ENCODE results near the gene DTNB.

DTNB gene

DNA sequence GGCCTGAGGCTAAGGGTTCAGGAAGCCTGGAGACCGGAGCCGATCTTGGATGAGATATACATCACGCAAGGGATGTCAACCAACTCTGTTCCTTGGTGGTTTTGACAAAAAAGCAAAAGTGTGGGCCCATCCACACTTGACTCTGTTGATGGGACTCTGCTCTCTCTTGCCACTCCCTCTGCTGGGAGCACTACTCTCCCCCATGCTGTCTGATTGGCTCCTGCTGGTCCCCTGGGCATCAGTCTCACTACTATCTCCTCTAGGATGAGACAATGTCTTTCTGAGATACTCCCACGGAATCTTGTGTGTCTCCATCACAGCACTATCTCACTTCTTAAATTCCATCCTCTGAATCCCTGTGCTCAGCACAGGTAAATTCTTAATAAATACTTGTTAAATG is 274.8 kb downstream of the DTNB start:
- DNase-seq (ENCODE audit: low read depth in 1 of 2, low spot score in 1 of 2), result no peak

DNA sequence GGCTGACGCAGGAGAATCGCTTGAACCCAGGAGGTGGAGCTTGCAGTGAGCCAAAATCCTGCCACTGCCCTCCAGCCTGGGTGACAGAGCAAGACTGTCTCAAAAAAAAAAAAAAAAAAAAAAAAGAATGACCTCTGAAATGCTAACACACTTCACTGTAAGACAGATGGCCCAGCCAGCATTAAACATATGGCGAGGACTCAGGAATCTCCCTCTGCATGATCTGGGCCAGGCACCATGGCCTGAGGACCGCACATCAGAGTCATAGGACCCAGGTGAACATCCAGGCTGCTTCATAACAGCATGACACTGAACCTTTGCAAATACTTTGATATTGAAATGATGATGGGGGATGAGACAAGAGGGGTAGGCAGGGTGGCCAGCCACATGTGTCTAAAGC is 275.6 kb downstream of the DTNB start:
- no peak for DNase-seq (ENCODE audit: low read depth in 1 of 2, low spot score in 1 of 2)

DNA sequence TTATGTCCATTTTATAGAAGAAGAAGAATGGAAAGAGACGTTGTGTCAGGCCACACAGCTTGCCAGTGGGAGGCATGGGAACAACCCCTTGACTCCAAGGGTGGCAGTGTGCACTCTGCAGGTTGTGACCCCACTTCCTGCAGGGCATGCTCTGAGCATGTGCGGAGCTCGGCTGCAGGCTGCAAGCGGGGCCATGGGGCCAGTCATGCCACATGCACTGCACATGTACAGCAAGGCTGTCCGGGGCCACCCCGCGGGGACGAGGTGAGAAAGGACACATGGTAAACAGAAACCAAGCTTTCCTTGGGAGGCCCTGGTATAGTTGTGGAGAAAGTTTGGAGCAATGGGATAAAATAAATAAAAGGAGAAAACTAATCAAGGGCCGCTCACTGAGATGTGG is 284.2 kb downstream of the DTNB start:
- no peak for DNase-seq (ENCODE audit: low read depth in 1 of 2, low spot score in 1 of 2)

DNA sequence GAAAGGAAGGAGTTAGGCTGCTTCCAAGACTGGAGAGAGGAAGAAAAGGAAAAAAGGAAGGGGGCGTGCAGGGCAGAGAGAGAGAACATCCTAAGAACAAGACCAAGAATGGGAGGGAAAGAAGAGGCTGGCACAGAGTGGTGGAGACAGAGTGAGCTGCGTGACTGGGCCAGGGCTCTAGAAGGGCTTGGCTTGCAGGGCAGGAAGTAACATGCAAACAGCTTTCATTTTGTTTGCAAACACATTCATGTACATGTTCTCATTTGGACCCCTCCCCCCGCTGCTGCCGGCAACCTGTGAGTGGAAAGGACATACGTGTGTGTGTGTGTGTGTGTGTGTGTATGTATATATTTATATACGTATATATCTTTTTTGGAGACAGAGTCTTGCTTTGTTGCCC is 284.9 kb downstream of the DTNB start:
- no peak for DNase-seq (ENCODE audit: low read depth in 1 of 2, low spot score in 1 of 2)

DNA sequence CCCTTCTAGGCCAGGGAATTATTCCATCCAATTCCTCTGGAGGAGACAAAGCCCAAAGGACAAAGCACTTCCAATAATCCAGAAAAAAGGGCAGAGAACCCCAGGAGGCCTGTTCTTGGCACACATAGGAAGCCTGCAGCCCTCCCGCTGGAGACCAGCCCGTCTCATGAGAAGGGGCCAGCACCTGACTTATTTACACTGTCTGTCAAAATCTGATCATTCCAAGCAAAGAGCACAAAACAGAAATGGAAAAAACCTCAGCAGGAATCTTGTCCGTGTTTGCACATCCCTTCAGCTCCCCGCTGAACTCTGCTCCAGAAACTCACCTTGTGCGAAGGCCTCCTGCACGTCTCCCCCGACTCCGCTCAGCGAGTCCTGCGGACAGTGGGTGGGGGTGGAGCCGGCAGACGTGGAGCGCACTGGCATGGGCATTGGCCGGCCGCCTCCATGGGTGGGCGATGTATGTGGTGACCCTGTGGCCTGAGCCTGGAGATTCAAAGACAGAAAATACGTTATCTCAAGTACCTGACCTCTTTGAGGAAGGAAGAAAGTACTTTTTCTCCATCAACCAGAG is 285.4 kb downstream of the DTNB start:
- DNase-seq (ENCODE audit: low read depth in 1 of 2, low spot score in 1 of 2), result no peak

DNA sequence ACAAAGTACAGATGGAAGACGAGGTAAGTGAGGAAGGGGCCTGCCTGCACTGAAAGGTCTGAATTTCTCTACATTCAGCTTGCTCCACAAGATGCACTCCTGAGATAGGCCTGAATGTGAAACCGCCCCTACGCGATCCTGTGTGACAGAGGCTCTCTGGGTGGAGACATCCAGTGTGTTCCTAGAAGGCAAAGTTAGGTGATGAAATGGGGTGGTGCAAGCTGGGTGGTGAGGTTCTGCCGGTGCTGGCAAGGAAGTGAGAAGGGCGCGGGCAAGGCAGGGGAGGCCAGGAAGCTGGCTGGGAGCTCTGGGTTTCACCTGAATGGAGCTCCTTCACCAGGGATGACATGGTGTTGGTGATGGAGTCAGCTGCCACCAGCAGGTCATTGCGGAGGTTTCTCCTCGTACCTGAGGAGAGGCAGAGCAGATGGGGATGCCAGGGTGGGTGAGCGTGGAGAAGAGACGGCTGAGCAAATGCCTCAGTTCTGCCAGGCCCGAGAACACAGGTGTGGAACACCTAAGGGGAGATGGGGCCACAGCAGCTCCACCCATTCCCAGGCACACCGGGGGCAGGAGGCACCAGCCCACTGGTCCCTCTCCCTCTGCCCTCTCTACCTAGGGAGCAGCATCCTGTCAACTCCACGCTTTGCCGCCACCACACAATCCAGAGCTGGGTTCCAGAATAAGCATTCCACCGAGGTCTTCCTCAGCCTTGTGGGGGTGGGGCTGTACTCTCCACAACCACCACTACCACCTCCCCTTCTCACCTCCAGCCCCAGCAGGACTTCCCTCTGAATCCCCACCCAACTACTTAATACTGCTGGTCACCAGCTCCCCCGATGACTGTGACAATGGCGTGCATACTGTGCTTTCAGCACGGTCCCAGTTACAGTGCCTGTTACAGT is 286.2 kb downstream of the DTNB start:
- DNase-seq (ENCODE audit: low read depth in 1 of 2, low spot score in 1 of 2), result no peak

DNA sequence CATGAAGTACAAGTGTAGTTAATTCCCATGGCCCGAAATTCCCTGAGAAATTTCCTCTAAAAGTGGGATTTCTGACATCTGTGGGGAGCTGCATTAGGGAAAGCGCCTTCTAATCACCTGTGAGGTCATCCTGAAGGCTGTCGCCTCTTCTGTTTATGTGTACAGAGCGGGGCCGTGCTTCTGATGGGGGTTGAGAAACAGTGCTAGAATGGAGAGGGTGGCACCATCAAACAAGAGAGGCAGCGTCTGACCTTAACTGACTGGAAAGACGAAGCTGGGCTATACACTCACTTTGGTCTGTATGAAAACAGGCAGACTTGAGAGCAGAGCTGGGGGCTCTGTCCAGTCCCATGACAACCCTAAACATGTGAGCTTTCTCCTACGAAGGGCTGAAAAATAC is 287.5 kb downstream of the DTNB start:
- no peak for DNase-seq (ENCODE audit: low read depth in 1 of 2, low spot score in 1 of 2)

DNA sequence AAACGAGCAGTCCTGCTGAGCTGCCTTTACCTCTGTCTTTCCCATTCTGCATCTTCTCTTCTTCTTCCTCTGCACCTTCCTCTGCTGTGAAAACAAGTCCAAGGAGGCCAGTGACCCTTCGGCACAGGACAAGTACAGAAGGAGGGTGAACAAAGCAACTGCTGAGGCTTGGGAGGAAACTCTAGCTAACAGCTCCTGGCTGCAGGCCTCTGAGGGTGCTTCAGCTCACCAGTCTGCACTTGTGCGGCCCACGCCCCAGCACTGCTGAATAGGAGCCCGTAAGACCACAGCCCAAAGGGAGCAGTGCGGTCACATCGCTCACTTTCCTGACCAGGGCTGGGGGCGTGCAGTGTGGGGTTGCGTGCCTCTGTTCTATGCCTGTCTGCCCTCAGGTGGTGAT is 289.6 kb downstream of the DTNB start:
- no peak for DNase-seq (ENCODE audit: low read depth in 1 of 2, low spot score in 1 of 2)

DNA sequence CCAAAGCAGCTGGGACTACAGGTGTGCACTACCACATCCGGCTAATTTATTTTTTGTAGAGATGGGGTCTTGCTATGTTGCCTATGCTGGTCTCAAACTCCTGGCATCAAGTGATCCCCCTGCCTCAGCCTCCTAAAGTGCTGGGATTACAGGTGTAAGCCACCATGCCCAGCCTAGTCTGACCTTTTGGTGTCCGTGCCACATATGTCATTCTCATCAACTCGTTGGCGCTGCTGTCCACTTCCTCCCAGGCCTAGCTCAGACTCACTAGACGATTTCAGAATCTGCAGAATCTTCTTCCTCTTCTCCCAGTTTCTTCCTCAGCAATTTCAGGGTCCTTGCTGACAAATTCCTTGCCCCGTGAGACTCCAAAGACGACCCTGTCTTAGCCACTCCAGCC is 291.9 kb downstream of the DTNB start:
- DNase-seq (ENCODE audit: low read depth in 1 of 2, low spot score in 1 of 2), result no peak

DNA sequence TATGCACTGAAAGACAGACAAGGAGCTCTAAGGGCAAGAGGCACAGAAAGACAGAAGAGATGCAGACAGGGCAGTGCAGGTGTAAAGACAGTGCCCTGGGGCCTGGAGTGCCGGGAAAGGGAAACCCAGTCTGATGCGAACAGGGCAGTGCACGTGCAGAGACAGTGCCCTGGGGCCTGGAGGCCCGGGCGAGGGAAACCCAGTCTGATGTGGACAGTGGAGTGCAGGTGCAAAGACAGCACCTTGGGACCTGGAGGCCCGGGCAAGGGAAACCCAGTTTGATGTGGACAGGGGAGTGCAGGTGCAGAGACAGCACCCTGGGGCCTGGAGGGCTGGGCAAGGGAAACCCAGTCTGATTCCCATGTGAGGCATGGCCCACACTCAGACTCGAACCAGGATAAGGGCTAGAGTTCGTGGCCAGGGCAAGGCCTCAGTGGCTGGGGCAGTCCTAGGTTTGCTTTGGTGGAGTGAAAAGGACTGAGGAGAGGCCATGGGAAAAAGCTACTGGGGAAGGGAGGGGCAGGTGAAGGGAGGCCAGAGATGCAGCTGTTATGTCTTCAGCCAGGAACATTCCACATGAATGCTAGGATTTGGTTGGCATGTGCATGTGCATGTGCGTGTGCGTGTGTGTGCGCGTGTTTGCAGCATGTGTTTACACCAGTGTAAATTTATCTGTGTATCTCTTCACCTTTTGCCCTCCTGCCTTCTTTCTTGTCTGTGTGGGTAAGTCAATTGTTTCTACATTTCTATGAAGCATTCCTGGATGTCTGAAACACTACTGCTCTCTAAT is 292.6 kb downstream of the DTNB start:
- no peak for DNase-seq (ENCODE audit: low read depth in 1 of 2, low spot score in 1 of 2)

DNA sequence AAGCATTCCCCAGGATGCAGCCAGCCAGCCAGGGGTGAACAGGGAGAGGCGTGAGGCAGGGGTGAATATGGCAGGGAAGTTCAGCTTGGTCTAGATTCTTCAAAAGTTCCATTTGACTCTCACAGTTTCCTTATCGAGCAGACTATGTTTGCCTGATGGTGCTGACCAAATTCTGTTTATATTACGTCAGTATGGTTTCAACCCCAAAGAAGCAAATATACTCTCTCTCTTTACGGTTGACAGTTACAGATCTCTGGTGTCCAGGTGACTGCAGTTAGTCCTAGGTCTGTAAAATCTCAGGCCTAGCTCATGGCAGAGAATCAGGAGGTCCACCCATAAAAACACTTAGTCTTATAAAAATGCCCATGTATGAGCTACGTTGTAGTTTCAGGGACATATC is 293.4 kb downstream of the DTNB start:
- DNase-seq (ENCODE audit: low read depth in 1 of 2, low spot score in 1 of 2), result no peak

DNA sequence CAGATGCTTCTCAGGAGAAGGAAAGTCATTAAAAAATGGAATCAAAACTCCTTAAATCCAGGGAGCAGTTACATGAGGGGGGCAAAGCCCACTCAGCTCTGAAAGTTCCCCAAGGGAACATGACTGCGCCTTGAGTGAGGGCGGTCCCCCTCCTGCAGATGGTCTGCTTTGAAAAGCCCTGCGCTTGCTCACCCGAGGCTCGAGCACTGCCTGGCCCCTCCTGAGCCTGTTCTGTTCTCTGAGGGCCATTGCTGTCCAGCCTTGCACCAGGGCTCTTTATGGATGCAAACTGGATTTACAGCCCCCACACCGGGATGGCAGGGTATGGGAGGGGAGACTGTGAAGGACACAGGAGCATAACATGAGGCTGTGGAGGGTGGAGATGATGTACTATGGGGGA is 293.8 kb downstream of the DTNB start:
- DNase-seq (ENCODE audit: low read depth in 1 of 2, low spot score in 1 of 2), result no peak

DNA sequence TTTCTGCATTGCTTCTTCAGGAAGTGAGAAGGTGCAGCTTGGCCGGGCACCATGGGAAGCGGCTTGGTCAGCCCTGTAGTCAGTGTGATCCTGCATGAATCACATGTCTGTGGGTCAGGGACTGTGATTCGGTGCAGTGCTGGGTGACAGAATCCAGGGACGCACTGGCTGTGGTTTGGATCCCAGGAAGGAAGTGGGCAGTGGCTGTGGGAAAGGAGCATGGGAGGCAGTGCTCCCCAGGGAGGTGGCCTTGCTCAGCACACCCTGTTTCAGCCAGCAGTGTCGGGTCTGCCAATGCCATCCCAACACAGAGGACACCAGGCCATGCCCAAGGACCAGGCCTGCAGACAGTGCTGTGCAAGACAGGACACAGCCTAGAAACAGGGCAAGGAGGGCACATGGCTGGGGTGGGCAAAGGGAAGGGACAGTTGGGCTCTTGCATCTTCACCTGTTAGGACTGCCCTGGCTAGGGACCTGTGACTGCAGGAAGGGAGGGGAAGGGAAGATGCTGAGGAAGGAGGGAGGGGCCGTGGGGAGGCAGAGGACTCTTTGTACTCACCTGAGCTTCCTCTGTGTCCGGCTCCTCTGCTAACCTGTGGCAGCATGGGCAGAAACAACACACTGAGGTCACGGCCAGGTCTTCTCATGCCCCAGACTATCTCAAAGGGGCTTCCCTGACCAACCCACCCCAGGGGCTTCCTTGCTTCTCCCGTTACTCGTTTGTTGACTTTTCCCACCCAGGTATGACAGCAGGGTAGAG is 294.5 kb downstream of the DTNB start:
- DNase-seq (ENCODE audit: low read depth in 1 of 2, low spot score in 1 of 2), result no peak

DNA sequence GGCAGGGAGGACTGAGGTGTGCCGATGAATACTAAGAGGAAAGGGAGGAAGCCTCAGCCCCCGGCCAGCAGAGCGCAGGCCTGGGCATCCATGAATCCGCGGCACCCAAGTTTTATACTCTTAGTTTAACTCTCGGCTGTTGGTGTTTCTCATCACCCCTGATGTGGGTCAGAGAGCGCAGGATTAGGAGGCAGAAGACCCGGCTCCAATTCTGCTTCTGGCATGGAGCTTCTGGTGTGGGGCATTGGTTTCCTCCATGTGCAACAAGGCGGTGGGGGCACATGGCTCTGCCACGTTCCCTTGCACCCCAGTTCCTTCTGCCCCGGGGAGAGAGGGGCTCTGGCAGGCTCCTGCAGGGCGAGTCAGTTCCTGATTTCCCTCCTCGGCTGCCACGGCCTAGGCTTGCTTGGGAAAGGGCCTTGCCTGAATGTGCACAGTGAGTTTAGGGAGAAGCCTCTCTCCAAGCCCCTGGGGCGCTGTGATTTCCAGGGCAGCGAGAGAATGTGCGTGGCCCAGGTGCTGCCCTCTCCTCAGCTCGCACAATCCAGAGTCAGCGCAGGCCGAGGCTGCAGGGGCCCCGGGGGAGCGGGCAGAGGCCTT is 295.5 kb downstream of the DTNB start:
- no peak for DNase-seq (ENCODE audit: low read depth in 1 of 2, low spot score in 1 of 2)

DNA sequence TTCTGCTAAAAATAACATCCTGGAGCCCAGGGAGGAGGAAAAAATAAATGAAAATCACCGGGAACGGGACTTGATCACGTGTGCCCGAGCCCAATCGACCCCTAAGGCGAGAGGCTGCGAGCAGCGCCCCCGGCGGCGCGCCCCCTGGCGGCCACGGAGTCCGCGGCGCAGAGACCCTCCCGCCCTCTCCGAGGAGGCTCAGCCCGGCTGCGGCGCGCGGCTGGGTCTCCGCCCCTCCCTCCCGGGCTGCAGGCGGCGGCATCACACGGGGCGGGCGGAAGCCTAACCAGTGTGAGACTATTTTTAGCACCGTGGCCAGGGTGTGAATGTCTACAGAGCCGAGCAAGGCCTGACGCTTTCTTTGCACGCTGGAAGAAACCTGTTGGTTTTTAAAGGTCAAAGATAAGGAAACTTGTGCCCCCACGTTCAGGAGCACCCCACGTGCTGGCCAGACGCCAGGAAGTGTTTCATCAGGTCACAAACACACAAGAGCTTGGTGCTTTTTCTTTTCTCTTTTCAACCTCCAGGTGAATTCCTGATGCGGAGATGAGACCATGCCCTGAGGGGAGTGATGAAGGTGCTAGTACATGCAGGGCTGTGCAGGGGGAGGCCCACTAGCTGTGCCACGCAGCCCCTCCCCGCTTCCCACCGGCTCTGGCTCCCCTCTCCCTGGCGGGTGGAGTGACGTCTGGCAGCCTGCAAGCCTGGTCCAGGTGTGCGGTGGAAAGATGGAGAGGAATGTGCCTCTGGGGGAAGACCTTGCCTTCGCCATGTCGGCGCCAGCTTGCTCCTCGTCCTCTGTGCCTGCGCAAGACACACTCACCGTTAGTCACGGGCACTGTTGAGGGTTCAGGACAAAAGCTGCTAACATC is 296.4 kb downstream of the DTNB start:
- peak; percentile 85 to 91 for DNase-seq (ENCODE audit: low read depth in 1 of 2, low spot score in 1 of 2)

DNA sequence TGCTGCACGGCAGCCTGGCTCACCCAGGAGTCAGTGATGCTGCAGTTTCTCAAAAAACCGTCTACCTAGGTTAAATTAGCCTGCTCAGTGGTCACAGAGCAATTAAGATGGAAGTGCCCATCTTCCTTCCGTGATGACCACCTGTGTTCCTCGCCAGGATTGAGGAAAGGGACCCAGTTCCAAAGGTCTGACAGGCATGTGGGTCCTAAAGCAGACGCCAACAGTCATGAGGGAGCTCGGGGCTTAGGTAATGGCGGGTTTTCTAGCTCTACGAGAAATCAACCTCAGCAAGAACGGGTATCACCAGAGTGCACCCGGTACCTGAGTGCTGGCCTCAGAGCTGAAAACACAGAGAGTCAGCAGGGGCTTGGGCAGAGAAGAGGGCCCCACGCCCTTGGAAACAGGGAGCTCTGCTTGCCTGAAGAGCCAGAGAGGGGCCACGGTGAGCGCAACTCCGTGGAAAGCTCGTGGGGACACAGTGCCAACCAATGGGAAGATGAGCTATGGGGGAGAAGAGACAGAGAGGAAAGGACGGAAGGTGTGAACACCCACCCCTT is 297.3 kb downstream of the DTNB start:
- DNase-seq (ENCODE audit: low read depth in 1 of 2, low spot score in 1 of 2), result no peak

DNA sequence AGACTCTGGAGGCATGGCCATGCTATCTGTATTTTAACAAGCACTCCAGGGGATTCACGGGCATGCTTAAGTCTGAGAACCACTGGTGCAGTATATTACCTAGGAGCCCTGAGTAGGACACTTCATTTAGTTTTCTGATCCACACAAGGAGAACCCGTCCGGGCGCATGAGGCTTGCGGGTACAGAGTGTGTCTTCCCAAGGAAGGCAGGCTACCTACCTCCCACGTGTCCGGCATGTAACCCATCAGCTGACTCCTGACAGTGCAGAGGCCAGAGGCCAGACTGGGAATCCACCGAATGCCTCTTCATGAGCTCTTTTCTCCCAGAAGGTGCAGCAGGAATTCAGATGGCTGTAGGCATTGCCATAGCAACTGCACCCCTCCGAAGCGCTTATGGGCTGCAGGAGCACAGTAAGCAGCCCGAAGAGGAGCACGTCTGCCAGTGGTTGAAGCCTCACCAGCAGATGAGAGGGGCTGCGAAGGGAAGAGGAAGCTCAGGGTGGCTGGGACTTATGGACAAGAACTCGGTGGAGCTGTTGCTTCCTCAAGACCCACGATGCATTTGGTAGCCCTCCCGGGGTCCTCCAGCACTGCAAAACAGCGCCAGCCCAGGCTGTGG is 297.9 kb downstream of the DTNB start:
- DNase-seq (ENCODE audit: low read depth in 1 of 2, low spot score in 1 of 2), result no peak

DNA sequence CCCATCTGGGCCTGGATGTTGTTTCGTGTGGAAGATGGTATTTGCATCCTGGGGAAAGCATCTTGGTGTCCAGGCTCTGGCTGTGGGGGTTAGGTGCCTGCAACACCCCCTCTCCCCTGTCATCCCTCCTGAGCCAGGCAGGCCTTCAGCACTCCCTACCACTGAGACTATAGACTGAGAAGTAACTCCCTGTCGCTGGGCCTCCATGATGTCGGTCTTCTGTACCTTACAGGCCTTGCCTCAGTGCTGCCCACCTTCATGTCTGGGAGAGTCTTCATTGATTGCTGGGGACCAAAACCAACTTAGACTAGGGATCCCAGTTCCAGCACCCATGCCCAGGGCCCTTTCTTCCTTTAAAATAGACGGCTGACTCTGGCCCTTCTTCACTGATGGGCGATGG is 298.6 kb downstream of the DTNB start:
- DNase-seq (ENCODE audit: low read depth in 1 of 2, low spot score in 1 of 2), result no peak

DNA sequence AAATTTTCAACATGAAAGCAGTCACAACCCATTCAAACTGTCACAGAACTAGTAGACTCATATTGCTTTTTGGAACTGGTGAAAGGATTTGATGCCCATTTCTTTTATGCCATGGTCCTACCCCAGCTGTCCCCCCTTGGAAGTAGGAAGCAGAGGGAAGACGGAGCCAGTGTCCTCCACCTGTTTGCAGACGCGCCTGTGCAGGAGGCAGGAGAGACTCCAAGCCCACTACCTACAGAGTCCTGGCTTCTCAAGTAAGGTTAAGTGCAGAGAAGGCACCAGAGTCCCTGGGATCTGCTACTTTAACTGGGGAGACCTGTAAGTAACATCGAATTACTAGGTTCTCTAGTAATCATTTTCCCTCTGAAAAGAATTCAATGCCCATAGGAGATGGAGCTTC is 299.0 kb downstream of the DTNB start:
- DNase-seq (ENCODE audit: low read depth in 1 of 2, low spot score in 1 of 2), result no peak
